Loucy (cell line): ENCODE data around the gene LMF2.

Source experiments
- CTCF ChIP-seq: fragments of 200-600 bp; sonication (generic); conservative IDR thresholded peaks from 2 replicates; pipeline ENCODE4 v1.5.1; 2014; ENCODE audit warnings: mild to moderate bottlenecking, antibody characterized with exemption, low read length
- EZH2phosphoT487 ChIP-seq: fragments of 200-600 bp; IDR thresholded peaks from 2 replicates; pipeline ENCODE4 v1.6.1; 2018; ENCODE audit warnings: antibody characterized with exemption, mild to moderate bottlenecking, moderate library complexity, borderline replicate concordance

- no peak for TF ChIP-seq CTCF
- TF ChIP-seq EZH2phosphoT487: no peak
These were observed 36.2 kb downstream of the LMF2 start for GRCh38 chr22:50471197-50471847.
